D721Med (cell line): Measurements from ENCODE around the gene UBE2R2.
"Not testable (repeated sequence)": the region's sequence is repeated elsewhere in the genome, so short reads cannot be mapped to it uniquely, and the experiment has no call there.

Experiments
- DNase-seq: peaks from one replicate; pipeline ENCODE4 v3.0.0; 2011; ENCODE audit warnings: low spot score; ENCODE audit not compliant: insufficient read length
- FAIRE-seq: peaks from 2 replicates; lab custom pipeline; 2011; peaks lifted over from hg19 to GRCh38; lab: Jason Lieb, UNC
- TF ChIP-seq, protein P1 (sequence below): IDR thresholded peaks from 2 replicates; pipeline ENCODE4 v1.5.1; 2012; ENCODE audit warnings: mild to moderate bottlenecking, control low read depth; ENCODE audit not compliant: insufficient read depth; ENCODE audit errors: missing control alignments

UBE2R2 gene

DNA sequence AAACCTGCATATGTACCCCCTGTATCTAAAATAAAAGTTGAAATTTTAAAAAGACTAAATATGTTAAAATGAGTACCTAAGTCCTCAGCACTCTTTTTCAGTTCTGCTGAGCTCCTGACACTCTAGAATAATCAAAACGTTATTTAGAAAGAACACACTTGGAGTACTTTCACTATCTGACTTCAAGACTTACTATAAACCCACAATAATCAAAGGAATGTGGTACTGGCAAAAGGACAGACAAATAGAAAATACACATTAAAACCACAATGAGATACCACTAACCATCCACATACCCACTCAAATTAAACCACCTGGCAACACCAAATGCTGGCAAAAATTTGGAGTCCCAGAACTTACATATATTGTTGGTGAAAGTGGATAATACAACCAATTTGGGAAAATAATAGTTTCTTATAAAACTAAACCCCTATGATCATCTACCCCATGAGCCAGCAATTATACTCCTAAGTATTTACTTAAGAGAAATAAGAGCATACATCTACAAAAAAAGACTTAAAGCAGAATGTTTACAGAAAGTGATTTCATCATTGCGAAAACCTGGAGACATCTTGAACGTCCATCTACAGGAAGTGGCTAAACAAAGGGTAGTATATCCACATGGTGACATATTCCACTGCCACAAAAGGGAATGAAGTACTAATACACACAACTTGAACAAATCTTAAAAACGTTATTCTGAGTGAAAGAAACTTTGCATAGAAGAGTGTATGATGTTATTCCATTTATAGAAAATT lies 34.4 kb upstream of the UBE2R2 start:
- DNase-seq (no peak), FAIRE-seq (no peak)
- TF ChIP-seq, protein P1, sequence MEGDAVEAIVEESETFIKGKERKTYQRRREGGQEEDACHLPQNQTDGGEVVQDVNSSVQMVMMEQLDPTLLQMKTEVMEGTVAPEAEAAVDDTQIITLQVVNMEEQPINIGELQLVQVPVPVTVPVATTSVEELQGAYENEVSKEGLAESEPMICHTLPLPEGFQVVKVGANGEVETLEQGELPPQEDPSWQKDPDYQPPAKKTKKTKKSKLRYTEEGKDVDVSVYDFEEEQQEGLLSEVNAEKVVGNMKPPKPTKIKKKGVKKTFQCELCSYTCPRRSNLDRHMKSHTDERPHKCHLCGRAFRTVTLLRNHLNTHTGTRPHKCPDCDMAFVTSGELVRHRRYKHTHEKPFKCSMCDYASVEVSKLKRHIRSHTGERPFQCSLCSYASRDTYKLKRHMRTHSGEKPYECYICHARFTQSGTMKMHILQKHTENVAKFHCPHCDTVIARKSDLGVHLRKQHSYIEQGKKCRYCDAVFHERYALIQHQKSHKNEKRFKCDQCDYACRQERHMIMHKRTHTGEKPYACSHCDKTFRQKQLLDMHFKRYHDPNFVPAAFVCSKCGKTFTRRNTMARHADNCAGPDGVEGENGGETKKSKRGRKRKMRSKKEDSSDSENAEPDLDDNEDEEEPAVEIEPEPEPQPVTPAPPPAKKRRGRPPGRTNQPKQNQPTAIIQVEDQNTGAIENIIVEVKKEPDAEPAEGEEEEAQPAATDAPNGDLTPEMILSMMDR, result no peak

- no peak for FAIRE-seq
- TF ChIP-seq, protein P1, result no peak
- no peak for DNase-seq
Observed at GRCh38 chr9:33785914-33786313, 31.0 kb upstream of the UBE2R2 start.

- TF ChIP-seq, protein P1, result no peak
- FAIRE-seq (no peak), DNase-seq (no peak)
Observed at GRCh38 chr9:33786681-33787080, 30.3 kb upstream of the UBE2R2 start.

DNA sequence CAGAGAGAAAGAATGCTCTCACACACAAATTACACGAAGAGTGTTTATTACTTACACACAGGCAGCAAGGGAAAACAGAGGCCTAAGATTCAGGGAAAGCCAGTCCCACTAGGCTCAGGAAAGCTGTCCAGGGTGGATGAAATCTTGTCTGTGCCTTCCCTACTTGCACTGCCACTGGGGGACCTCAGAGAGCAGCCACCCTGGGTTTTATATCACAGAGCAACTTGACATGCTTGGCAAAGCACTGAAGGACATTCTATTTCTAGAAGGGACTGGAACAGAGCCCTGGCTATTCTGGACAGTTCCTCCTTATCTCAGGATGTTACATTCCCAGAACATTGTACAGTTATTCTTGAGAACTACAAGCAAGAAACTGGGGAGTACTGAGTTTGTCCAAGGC lies 29.1 kb upstream of the UBE2R2 start:
- TF ChIP-seq, protein P1, result no peak
- no peak for FAIRE-seq
- DNase-seq, result no peak

DNA sequence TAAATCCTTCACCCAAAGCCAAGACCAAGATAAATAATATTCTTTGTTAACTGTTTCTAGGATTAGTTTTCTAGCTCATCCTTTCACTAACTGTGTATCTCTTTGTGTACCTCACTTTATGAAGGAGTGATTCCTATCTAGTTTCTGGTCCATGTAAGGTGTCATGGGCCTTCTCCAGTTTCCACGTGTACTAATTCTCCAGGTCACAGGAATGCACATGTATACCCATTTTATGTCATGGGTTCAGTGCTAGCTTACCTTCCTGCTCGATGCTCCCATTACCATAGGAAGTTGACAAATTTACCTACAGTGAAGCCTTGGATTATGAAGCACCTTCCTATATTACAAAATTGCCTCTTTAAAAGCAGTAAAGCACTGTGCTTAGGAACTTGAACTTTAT lies 27.5 kb upstream of the UBE2R2 start:
- DNase-seq, FAIRE-seq: not testable (repeated sequence)

DNA sequence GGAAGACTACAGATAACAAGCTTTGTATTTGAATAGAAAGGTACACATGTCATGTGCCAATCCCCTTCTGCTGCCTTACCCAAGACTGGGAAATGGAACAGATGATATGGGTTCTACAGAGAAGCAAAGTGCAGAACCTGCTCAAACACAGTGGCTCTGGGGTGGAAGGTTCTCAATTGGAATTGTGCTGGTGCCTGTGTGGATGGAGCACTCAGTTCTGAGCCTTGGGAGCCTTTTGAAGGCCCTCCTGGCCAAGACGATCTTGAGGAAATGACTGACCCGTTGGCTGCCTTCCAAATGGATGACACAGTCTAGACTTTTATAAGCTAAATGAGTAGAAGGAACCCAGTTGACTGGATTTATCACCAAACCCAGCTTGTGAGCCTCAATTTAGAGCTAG lies 25.8 kb upstream of the UBE2R2 start:
- TF ChIP-seq, protein P1, result no peak
- DNase-seq (no peak), FAIRE-seq (no peak)

DNA sequence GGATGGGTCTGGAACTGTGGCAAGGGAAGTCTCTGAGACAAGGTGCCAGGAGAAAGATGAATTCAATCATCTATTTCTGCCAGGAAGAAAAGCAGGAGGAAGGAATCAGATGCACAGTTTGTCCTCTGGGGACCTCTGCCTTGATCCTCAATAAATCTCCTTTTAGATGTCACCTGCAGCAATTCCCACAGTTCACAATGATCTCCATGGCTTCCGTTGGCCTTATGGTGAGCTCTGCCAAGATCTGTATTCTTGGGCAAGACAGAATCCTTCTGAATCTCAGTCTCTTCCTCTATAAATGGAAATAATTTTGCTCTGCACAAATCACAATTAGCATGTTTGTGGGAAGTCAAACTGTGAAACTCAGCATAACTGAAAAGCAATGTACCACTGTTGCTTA lies 23.5 kb upstream of the UBE2R2 start:
- FAIRE-seq, DNase-seq: not testable (repeated sequence)

DNA sequence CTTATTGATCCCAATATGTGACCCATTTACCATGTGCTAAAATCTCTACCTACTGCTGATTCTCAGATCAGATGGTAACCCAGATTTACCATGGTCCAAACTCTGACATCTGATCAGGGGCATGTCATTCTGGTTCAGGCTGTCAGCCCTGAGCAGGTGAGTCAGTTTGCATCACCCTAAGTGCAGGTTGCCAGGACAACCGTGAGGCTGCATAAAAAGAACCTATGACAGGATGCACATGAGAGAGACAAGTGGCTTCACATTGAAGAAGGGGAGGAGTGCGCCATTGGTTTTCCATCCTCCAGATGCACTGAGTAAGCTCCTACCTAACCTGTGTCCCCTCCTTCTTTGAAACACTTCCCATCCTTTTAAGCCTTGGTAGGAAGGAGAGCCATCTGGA lies 22.4 kb upstream of the UBE2R2 start:
- TF ChIP-seq, protein P1, result no peak
- FAIRE-seq (no peak), DNase-seq (no peak)
